GM18858 (cell line): Measurements from ENCODE around the gene GJB6.
A peak's percentile ranks its signal among the peaks of the same experiment; 100 is the strongest.

ENCODE experiments used
- ATAC-seq: cut with Tn5 transposase; IDR thresholded peaks from one replicate; pipeline ENCODE4 v1.9.1; 2021; ENCODE audit not compliant: unreplicated experiment

Gene GJB6

DNA sequence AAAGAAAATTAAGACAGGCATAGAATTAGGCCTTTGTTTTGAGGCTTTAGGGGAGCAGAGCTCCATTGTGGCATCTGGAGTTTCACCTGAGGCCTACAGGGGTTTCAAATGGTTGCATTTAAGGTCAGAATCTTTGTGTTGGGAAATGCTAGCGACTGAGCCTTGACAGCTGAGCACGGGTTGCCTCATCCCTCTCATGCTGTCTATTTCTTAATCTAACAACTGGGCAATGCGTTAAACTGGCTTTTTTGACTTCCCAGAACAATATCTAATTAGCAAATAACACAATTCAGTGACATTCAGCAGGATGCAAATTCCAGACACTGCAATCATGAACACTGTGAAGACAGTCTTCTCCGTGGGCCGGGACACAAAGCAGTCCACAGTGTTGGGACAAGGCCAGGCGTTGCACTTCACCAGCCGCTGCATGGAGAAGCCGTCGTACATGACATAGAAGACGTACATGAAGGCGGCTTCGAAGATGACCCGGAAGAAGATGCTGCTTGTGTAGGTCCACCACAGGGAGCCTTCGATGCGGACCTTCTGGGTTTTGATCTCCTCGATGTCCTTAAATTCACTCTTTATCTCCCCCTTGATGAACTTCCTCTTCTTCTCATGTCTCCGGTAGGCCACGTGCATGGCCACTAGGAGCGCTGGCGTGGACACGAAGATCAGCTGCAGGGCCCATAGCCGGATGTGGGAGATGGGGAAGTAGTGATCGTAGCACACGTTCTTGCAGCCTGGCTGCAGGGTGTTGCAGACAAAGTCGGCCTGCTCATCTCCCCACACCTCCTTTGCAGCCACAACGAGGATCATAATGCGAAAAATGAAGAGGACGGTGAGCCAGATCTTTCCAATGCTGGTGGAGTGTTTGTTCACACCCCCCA is 43.2 kb downstream of the GJB6 start:
- ATAC-seq, result no peak

DNA sequence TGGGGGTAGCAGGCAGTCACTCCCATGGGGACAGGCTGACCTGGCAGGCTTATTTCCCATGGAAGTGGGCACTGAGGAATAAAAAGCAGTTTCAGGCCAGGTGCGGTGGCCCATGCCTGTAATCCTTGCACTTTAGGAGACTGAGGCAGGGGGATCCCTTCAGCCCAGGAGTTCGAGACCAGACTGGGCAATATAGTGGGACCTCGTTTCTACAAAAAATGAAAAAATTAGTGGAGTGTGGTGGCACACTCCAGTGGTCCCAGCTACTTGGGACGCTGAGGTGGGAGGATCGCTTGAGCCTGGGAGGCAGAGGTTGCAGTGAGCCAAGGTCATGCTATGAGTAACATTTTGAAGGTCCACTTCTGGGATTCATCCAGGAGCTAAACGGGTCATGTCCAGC is 45.3 kb downstream of the GJB6 start:
- no peak for ATAC-seq

DNA sequence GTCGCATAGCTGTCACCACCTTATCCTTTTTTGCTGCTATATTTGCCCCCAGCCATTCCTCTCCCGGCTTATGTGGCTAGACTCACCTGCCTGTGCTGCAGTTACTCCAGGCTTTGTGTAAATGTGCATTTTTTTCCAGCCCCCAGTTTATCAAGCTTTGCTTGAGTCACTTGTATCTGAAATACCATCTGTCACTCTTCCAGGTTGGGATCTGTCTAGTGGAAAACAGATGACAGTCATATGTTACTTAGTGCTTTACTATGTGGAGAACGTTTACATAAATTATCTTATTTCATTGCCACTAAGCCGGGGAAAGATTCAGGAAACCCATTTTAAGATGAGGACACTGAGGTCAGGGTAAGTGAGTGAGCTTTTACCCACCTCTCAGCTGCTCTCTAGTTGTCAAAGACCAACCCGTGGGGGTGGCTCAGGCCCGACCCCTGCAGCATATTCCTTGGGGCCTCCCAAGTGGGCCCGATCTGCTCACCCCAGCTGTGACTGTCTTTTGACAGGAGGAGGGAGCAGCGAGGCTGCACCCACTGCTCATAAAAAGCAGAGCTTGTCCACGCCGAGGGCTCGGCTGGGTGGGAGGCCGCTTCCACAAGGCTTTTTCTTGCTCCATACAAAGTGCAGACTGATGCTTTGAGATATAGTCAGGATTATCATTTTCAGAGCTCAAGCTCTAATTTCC is 46.6 kb downstream of the GJB6 start:
- ATAC-seq, result no peak

DNA sequence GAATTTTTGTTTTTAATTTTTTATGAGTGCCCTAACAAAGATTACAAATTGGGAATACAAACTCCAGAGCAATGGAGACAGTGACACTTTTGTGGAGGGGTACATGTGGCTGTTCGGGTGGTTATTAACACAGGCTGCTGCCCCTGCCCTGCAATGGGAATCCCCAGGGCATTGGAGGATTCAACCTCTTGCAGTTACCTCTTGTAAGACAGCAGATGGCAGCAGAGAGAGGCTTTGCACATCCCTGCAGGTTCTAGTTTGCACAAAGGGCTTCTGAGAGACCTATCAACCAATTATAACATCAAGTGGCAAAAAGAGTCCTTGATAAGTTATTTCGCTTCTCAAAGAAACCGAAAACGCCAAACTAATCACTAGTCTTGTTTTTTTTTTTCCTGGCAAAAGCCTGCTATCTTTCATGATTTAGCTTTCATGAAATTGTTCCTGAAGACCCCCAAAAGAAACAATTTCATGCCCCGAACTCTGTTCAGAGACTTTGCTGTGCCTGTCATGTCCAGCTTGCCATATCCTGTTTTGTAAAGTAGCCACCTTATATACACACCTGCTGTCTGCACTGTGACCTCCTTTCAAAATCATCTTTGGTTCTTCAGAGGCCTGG is 49.8 kb downstream of the GJB6 start:
- ATAC-seq, result peak; percentile 82

DNA sequence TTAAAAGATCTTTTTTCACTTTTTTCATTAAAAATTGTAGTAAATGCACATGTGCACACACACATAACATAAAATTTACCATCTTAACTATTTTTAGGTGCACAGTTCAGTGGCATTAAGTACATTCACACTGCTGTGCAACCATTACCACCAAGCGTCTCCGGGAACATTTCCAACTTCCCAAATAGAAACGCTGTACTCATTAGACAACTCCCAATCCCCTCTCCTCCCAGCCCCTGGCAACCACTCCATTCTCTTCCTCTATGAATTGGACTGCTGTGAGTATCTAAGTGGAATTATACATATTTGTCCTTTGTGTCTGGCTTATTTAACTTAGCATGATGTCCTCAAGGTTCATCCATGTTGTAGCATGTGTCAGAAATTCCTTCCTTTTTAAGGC is 50.9 kb downstream of the GJB6 start:
- ATAC-seq, result no peak

DNA sequence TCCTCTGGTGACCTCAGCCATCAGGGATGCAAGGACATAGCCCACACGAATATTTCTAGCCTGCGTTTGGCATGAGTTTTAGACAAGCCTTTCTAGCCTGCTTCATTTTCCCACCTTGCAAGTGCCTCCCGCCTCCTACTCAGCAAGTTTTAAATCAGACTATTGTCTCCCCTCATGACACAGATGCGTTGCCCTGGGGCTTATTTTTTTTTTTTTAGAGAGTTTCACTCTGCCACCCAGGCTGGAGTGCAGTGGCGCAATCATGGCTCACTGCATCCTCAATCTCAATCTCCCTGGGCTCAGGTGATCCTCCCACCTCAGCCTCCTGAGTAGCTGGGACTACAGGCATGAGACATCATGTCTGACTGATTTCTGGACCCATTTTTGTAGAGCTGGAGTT is 54.0 kb downstream of the GJB6 start:
- no peak for ATAC-seq

DNA sequence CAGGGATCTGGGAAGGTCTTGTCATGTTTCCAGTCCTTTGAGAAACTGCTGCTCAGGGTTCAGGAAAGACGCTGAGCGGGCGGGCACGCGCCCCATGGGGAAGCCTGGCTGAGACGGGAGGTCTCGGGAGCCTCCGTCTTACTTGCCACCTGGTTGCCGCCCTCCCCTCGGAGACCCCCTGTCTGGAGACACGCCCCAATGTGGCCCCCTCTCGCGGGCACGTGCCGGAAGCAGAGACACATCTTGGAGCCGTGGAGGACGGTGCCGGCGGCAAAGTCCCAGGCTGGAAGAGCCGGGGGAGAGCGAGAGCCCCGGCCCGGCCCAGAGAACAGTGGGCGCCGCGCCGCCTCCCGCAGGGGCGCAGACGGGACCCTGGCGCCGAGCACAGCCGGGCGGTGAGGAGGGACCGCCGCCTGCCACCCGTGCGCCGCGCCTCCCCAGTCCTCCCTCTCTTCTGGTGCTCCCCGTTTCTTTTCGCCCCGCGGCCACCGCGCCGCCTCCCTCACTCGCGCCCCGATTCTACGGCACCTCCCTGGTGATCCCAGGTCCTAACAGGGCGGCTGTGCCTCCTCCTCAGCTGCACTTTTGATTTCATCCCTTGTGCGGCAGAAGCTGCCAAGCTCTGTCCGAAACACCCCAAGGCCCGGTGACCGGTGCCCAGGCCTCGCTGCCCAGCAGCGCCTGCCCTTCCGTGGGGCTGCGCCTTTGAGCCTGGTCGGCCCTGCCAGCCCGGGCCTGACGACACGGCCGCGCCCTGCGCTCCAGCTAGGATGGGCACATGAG is 54.9 kb downstream of the GJB6 start:
- ATAC-seq, result no peak

DNA sequence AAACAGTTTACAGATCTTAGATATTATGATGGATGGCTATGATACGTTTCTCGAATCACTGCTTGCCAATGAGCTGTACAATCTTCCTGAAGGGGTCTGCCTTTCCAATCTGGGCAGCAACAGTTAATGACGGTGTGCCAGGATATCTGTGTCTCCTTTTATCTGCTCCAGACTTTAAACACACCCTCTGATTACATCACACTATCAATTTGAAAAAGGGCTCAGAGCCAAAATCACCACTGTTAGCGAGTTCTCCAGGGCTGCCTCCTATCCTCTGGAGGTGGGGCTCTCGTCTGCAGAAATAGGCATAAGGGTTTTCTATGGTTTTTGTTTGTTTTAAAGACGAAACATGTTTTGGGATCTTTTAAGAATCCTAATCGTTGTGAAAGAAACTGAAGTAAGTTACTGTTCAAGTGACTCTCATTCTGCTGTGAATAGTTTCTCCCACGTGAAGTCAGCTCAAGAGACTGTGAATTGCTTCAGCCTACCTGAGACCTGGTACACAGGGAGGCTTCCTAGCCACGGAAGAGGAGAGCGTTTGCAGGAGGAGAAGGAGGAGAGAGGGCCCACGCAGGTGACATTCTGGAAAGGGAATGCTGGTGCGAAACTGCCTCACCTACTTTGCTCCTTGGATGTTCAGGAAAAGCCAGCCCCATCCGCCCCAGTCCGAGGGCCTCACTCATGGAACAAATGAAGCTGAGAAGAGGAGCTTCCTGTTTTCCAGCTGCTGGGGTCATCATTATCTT is 56.0 kb downstream of the GJB6 start:
- ATAC-seq, result no peak

DNA sequence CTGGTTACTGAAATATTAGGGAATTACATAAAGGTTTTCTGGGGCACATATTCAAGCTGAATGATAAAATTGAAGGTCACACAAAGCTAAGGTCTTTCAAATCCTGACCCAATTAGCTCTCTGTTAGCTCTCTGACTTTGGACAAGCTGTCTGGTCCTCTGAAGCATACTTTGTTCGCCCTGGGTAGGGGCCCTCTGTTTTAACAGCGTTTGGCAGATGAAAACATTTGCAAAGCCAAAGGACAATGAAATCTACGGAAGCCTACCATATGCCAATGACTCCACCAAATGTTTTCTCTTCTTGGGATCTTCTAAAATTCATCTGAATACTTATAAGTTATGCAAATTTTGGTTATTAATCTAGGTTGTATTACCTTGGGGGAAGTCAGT is 56.7 kb downstream of the GJB6 start:
- ATAC-seq, result no peak

DNA sequence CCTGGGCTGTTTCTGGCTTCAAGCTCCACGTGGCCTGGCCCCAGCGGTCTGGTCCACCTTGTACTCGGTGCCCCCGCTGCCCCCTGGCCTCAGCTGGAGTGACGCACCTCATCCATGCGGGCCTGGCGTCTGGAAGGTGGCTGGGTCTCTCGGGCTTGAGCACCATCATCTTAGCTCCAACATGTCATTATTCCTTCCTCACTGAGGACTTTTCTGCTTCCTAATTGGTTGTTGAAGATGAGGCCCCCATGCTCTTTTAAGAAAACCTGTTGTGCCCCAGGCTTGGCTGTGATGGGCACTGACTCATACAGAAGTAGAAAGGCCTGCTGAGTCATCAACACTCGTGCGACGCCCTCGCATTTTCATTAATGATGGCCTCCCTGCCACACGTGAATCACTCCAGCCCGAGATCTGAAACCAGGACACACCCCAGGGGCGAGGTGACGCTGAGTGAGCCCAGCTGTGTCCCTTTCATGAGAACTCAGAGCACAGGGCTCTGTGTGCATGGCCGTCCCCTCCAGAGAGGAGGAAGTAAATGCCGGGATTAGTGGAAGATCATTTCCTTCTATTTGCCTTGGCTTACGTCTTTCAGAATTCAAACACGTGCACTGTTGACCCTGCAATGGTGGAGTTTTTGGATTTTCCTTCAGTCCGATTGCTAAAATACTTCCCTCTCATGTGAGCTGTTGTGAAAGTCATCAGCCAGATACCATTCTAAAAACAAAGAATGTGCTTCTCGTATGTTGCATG is 57.3 kb downstream of the GJB6 start:
- peak; percentile 77 for ATAC-seq

DNA sequence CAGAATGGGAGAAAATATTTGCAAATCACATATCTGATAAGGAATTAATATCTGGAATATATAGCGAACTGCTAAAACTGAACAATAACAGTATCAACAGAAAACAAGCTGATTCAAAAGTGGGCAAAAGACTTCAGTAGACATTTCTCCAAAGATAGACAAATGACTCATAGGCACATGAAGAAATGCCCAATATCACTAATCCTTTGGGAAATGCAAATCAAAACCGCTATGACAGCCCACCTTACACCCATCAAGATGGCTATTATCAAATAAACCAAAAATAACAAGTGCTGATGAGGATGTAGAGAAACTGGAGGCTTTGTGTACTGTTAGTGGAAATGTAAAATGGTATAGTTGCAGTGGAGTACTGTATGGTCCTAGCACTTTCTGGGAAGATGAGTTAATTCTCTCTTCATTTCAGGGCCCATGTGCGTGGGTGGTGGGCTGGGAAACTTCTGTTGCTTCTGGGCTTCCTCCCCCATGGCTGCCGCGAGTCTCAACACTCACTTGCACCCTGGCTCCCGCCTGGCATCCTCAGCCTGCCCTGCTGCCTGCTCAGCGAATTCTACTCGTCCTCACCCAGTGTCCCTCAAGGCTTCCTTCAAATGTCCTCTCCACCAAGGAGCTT is 58.9 kb downstream of the GJB6 start:
- no peak for ATAC-seq
